Vagina (tissue), 2 donors: ENCODE data around the gene C9orf50.

Source experiments
- POLR2A ChIP-seq, 2 donors: fragments of 450-650 bp; IDR thresholded peaks; one replicate each; pipeline ENCODE4 v1.6.1; 2017; ENCODE audit warnings: antibody characterized with exemption in 2 of 2, mild to moderate bottlenecking in 2 of 2, moderate library complexity in 2 of 2
- POLR2AphosphoS5 ChIP-seq, 2 donors: sonication (generic); formaldehyde crosslinking; IDR thresholded peaks; one replicate each; pipeline ENCODE4 v1.9.0; 2017; ENCODE audit warnings: antibody characterized with exemption in 2 of 2, mild to moderate bottlenecking in 2 of 2, low read depth in 1 of 2; ENCODE audit not compliant: insufficient read depth in 1 of 2
- TF ChIP-seq, protein P1 (sequence below), 3 experiments: fragments of 450-650 bp in 2 of 3; fragments of 200-600 bp in 1 of 3; sonication (generic) in 1 of 3; IDR thresholded peaks; one replicate each; pipeline ENCODE4 v1.5.1; 2017 to 2019; ENCODE audit warnings: antibody characterized with exemption in 3 of 3, mild to moderate bottlenecking in 2 of 3, moderate library complexity in 2 of 3

DNA sequence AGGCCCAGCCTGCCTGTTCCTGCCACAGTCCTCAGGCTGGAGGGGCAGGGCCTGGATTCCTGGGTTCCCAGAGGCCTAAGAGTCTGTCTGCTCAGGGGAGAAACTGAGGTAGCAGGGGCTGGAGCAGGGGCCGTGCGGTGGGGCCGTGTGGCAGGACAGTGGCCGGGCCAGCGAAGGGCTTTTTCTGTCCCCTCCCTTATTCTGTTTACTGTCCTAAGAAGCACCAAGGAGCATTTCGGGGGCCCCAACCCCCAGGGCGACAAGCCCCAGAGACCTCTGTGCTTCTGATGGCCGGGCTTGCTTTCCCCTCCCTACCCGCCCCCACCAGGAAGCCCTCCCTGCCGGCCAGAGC lies 27.8 kb upstream of the C9orf50 start:
- TF ChIP-seq, protein P1, sequence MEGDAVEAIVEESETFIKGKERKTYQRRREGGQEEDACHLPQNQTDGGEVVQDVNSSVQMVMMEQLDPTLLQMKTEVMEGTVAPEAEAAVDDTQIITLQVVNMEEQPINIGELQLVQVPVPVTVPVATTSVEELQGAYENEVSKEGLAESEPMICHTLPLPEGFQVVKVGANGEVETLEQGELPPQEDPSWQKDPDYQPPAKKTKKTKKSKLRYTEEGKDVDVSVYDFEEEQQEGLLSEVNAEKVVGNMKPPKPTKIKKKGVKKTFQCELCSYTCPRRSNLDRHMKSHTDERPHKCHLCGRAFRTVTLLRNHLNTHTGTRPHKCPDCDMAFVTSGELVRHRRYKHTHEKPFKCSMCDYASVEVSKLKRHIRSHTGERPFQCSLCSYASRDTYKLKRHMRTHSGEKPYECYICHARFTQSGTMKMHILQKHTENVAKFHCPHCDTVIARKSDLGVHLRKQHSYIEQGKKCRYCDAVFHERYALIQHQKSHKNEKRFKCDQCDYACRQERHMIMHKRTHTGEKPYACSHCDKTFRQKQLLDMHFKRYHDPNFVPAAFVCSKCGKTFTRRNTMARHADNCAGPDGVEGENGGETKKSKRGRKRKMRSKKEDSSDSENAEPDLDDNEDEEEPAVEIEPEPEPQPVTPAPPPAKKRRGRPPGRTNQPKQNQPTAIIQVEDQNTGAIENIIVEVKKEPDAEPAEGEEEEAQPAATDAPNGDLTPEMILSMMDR (IDR thresholded peaks at IDR 0.05), result no peak
- TF ChIP-seq POLR2AphosphoS5 (IDR thresholded peaks at IDR 0.05; ENCODE audit: insufficient read depth in 1 of 2, low read depth in 1 of 2) (no peak), POLR2A (IDR thresholded peaks at IDR 0.05) (no peak)
